Mammary epithelial cell (primary cell): ENCODE results near the gene CTSF.

Experiments
- EZH2 ChIP-seq: IDR thresholded peaks from 2 replicates; pipeline ENCODE4 v1.6.1; 2012; ENCODE audit warnings: low read length, inconsistent platforms, borderline replicate concordance
- TF ChIP-seq, protein P1 (sequence below), 2 donors: IDR thresholded peaks in 1 of 2; conservative IDR thresholded peaks in 1 of 2; 2 replicates each; pipeline ENCODE4 v1.5.1; 2011 to 2012; ENCODE audit warnings: inconsistent platforms in 2 of 2, low read length in 2 of 2, mild to moderate bottlenecking in 2 of 2, control low read depth in 1 of 2, low read depth in 1 of 2; ENCODE audit not compliant: insufficient read depth in 1 of 2; ENCODE audit errors: extremely low read depth in 1 of 2

DNA sequence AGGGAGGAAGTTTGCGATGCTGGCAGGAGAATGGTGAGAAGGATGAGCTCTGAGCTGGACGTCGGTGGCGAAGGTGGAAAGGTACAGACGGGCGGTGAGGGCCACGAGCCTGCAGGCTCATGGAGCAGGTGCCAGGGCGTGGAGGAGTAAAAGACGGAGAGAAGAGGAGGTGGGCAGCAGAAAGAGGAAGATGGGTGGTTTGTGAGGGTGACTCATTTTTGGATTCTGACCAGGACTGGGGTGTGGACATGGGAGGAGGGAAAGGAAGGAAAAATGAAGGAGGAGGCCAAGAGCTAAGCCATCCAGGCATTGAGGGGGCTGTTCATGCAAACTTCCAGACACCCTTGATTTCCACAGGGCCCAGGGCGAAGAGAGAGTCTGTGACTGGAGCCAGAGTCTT is 26.0 kb downstream of the CTSF start:
- TF ChIP-seq, protein P1, sequence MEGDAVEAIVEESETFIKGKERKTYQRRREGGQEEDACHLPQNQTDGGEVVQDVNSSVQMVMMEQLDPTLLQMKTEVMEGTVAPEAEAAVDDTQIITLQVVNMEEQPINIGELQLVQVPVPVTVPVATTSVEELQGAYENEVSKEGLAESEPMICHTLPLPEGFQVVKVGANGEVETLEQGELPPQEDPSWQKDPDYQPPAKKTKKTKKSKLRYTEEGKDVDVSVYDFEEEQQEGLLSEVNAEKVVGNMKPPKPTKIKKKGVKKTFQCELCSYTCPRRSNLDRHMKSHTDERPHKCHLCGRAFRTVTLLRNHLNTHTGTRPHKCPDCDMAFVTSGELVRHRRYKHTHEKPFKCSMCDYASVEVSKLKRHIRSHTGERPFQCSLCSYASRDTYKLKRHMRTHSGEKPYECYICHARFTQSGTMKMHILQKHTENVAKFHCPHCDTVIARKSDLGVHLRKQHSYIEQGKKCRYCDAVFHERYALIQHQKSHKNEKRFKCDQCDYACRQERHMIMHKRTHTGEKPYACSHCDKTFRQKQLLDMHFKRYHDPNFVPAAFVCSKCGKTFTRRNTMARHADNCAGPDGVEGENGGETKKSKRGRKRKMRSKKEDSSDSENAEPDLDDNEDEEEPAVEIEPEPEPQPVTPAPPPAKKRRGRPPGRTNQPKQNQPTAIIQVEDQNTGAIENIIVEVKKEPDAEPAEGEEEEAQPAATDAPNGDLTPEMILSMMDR (conservative IDR thresholded peaks at IDR 0.05 in 1 of 2, IDR thresholded peaks at IDR 0.05 in 1 of 2; ENCODE audit: extremely low read depth in 1 of 2, insufficient read depth in 1 of 2, low read depth in 1 of 2, low read length in 2 of 2), result no peak
- TF ChIP-seq EZH2, result no peak
